ENCODE measurements around the gene GCNT2. TPM values are rescaled to one million over a fixed set of nuclear protein-coding genes. Genes with fewer than 3 reads are reported as not detected.
"Not testable (repeated sequence)": the region's sequence is repeated elsewhere in the genome, so short reads cannot be mapped to it uniquely, and the experiment has no call there.

The GCNT2 gene
- total and polyA plus RNA-seq, 12 donors = 5.1 to 67.9 (median 45.0) TPM

DNA sequence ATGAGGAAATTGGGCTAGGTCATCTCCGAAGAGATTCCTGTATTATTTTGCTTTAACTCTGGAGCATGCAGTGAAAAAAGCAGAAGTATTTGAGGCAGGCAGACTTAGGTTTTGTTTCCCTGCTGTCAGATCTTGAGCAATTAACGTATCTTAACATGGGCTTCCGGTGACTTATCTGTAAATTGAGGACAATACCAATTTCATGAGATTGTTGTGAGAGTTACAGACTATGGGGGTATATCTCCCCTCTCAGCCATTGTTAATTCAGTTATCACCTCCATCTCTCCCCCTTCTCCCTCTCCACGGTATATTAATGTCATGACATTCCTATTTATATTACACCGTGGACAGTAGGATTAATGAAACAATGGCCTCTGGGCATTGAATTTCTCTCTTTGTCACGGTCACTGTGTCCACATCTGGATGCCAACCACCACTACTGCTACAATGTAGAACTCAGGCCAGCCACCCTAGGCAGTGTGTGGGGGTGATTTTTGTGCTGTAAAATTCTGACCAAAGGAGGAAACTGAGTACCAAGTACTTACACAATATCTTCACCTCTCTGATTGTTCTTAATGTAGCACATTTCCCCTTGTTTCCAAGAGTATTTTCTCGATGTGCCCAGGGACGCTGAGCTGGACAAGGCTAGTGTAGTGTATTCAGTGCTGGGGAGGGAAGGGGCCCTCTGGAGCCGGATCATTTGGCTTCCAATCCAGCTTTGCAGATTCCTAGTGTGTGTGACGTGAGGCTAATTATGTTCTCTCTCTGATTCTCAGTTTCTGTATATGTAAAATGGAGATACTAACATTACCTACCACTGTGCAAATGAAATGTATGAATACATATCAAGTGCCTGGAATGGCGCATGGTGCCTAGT is 77.2 kb downstream of the GCNT2 start:
- WGBS, 2 donors = 41 to 47% methylated on average over 11 of the region's 11 CpGs
- Histone ChIP-seq H3K36me3 (no peaks in the 10 kb centered on the region), H3K4me3 (no peak overlapping the region), H3K27me3 (no peaks in the 10 kb centered on the region), H3K4me1 (peaks cover 0 to 47% (median 26%) of the 10 kb centered on the region in 9 donors), H3K9me3 (no peaks in the 10 kb centered on the region), H3K27ac (peak overlapping the region in 8 of 10 donors; percentile 5 to 37 (median 24))
- TF ChIP-seq, protein P1, sequence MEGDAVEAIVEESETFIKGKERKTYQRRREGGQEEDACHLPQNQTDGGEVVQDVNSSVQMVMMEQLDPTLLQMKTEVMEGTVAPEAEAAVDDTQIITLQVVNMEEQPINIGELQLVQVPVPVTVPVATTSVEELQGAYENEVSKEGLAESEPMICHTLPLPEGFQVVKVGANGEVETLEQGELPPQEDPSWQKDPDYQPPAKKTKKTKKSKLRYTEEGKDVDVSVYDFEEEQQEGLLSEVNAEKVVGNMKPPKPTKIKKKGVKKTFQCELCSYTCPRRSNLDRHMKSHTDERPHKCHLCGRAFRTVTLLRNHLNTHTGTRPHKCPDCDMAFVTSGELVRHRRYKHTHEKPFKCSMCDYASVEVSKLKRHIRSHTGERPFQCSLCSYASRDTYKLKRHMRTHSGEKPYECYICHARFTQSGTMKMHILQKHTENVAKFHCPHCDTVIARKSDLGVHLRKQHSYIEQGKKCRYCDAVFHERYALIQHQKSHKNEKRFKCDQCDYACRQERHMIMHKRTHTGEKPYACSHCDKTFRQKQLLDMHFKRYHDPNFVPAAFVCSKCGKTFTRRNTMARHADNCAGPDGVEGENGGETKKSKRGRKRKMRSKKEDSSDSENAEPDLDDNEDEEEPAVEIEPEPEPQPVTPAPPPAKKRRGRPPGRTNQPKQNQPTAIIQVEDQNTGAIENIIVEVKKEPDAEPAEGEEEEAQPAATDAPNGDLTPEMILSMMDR (IDR thresholded peaks at IDR 0.05) = no peak
- intact Hi-C loops (cut with DNase I) = loop anchor here in 1 of 10 donors (5.0 kb wide), 1 partner anchor 76 kb away; the partner anchor contains the start of gene GCNT2
- ATAC-seq (peak in 6 of 8 donors; percentile 31 to 75 (median 58)), DNase-seq (no peak)

DNA sequence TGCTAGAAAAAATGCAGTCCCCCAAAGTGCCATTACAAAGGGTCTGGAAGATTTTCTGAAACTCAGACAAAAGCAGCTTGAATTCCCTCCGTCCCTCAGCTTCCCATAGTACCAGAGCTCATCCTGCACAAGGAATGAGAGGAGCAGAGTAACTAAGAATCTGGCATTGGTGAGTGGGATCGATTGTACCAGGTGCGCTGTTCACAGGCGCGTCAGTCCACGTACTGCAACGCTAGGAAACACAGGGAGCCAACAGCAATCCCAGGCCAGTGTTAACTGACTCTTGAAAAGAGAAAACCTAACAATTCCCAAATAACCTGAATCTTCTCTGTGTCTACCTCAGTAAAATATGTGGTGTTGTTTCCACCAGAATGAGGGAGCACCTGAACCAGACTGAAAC is 77.9 kb downstream of the GCNT2 start:
- ATAC-seq = peak in 1 of 8 donors; percentile 9
- no peaks in the 10 kb centered on the region for H3K9me3 ChIP-seq
- TF ChIP-seq, protein P1 (IDR thresholded peaks at IDR 0.05) = no peak
- H3K27ac ChIP-seq = peak overlapping the region in 4 of 10 donors; percentile 10 to 37 (median 36)
- H3K4me3 ChIP-seq = no peak overlapping the region
- H3K4me1 ChIP-seq = peaks cover 0 to 47% (median 28%) of the 10 kb centered on the region in 9 donors
- H3K36me3 ChIP-seq = no peaks in the 10 kb centered on the region
- intact Hi-C loops (cut with DNase I) = loop anchor here in 1 of 10 donors (5.0 kb wide), 1 partner anchor 77 kb away; the partner anchor contains the start of gene GCNT2
- WGBS, 2 donors = 80 to 82% methylated on average over 7 of the region's 7 CpGs
- DNase-seq = no peak
- H3K27me3 ChIP-seq = no peaks in the 10 kb centered on the region

DNA sequence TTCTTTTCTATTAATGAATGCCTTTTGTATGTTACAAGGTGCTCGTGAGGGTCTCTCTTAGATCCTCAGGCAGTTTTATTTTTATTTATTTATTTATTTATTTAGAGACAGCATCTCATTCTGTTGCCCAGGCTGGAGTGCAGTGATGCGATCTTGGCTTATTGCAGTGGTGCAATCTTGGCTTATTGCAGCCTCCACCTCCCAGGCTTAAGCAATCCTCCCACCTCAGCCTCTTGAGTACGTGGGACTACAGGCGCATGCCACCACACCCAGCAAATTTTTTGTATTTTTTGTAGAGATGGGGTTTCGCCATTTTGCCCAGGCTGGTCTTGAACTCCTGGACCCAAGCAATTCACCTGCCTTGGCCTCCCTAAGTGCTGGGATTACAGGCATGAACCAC is 79.5 kb downstream of the GCNT2 start:
- H3K27ac ChIP-seq; ATAC-seq; H3K9me3 ChIP-seq; H3K4me3 ChIP-seq; H3K36me3 ChIP-seq; H3K27me3 ChIP-seq; intact Hi-C loops (cut with DNase I); DNase-seq: not testable (repeated sequence)
- WGBS, 2 donors = 82 to 86% methylated on average over 5 of the region's 5 CpGs
- H3K4me1 ChIP-seq = peaks cover 0 to 47% (median 28%) of the 10 kb centered on the region in 9 donors

DNA sequence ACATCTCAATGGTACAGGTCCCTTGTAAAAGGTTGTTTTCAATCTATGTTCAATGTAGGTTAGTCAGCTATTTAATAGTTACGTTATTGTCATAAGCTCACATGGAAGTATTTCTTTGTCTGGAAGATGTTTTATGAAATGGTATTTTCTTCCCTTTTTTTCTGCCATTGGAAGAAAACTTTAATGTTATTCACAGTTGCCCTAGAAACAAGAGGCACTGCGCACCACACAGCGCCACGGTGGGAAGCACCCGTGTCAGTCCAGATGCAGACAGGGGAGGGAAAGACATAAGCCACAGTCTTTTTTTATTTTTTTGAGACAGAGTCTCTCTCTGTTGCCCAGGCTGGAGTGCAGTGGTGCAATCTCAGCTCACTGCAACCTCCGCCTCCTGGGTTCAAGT is 82.1 kb downstream of the GCNT2 start:
- intact Hi-C loops (cut with DNase I) = no loop called here
- TF ChIP-seq, protein P1 (IDR thresholded peaks at IDR 0.05) = no peak
- Histone ChIP-seq H3K27ac (peak overlapping the region in 1 of 10 donors; percentile 53), H3K4me3 (no peak overlapping the region), H3K9me3 (no peaks in the 10 kb centered on the region), H3K36me3 (no peaks in the 10 kb centered on the region), H3K27me3 (no peaks in the 10 kb centered on the region), H3K4me1 (peaks cover 0 to 39% (median 16%) of the 10 kb centered on the region in 9 donors)
- ATAC-seq (peak in 1 of 8 donors; percentile 29), DNase-seq (no peak)
- WGBS, 2 donors = 88% methylated on average over 6 of the region's 6 CpGs
